CD14-positive monocyte (primary cell): Measurements from ENCODE around the gene CELF4. TPM values are rescaled to one million over a fixed set of nuclear protein-coding genes. Genes with fewer than 3 reads are reported as not detected.

ENCODE experiments used
- DNase-seq, 3 donors: peaks; one replicate each; pipeline ENCODE4 v3.0.0-alpha.2; 2011 to 2022
- H2AFZ ChIP-seq: 2 replicates; pipeline ENCODE4 v1.6.0; 2012; ENCODE audit warnings: mild to moderate bottlenecking, low read depth, low read length, inconsistent platforms; ENCODE audit not compliant: insufficient read depth, poor library complexity, severe bottlenecking
- H3K27ac ChIP-seq, 2 donors: 1 replicate in 1 of 2; 2 replicates in 1 of 2; pipeline ENCODE4 v1.5.1; 2012 to 2013; ENCODE audit warnings: low read length in 2 of 2, control low read depth in 1 of 2, inconsistent platforms in 1 of 2, low read depth in 1 of 2, mild to moderate bottlenecking in 1 of 2
- H3K27me3 ChIP-seq, 2 donors: one replicate each; pipeline versions ENCODE4 v1.6.0 to v1.6.1; 2011 to 2013; ENCODE audit warnings: low read length in 2 of 2; ENCODE audit not compliant: control insufficient read depth in 2 of 2, insufficient read depth in 2 of 2
- H3K36me3 ChIP-seq, 2 donors: replicated peaks in 1 of 2; 1 replicate in 1 of 2; 2 replicates in 1 of 2; pipeline versions ENCODE4 v1.5.1 to v1.6.1; 2012 to 2013; ENCODE audit warnings: low read length in 2 of 2, control low read depth in 1 of 2, inconsistent platforms in 1 of 2, mild to moderate bottlenecking in 1 of 2; ENCODE audit not compliant: insufficient read depth in 2 of 2, control insufficient read depth in 1 of 2
- H3K4me1 ChIP-seq, 2 donors: 1 replicate in 1 of 2; 2 replicates in 1 of 2; pipeline versions ENCODE4 v1.5.1 to v1.6.1; 2012 to 2013; ENCODE audit warnings: low read length in 2 of 2, control low read depth in 1 of 2, inconsistent platforms in 1 of 2, mild to moderate bottlenecking in 1 of 2, moderate library complexity in 1 of 2; ENCODE audit not compliant: insufficient read depth in 2 of 2, control insufficient read depth in 1 of 2
- H3K4me2 ChIP-seq: replicated peaks from 2 replicates; pipeline ENCODE3; 2012; ENCODE audit warnings: low read length, moderate library complexity, mild to moderate bottlenecking; ENCODE audit not compliant: poor library complexity, severe bottlenecking; ENCODE audit errors: extremely low read depth
- H3K4me3 ChIP-seq, 3 experiments: fragments of 200-600 bp in 1 of 3; sonication (generic) in 1 of 3; replicated peaks in 1 of 3; 1 replicate in 2 of 3; 2 replicates in 1 of 3; pipeline ENCODE4 v1.5.1; 2011 to 2013; ENCODE audit warnings: low read length in 3 of 3, mild to moderate bottlenecking in 3 of 3, control low read depth in 2 of 3, low read depth in 2 of 3, inconsistent platforms in 1 of 3, moderate library complexity in 1 of 3
- H3K79me2 ChIP-seq: 2 replicates; pipeline ENCODE4 v1.6.0; 2012; ENCODE audit warnings: mild to moderate bottlenecking, control low read depth, inconsistent platforms, low read length, moderate library complexity; ENCODE audit not compliant: insufficient read depth
- H3K9ac ChIP-seq: 2 replicates; pipeline ENCODE4 v1.6.0; 2017; ENCODE audit warnings: low read length, mild to moderate bottlenecking; ENCODE audit not compliant: insufficient read depth, poor library complexity, severe bottlenecking
- H3K9me3 ChIP-seq, 2 donors: replicated peaks in 1 of 2; 1 replicate in 1 of 2; 2 replicates in 1 of 2; pipeline versions ENCODE4 v1.5.1 to v1.6.1; 2012 to 2013; ENCODE audit warnings: low read length in 2 of 2, control low read depth in 1 of 2; ENCODE audit not compliant: control insufficient read depth in 1 of 2, insufficient read depth in 1 of 2
- H4K20me1 ChIP-seq: 2 replicates; pipeline ENCODE4 v1.6.0; 2012; ENCODE audit warnings: mild to moderate bottlenecking, low read length, control low read depth, moderate library complexity; ENCODE audit not compliant: insufficient read depth
- H3K27ac Mint-ChIP-seq, 7 donors: one replicate each; pipeline ENCODE4 v1.8.0; 2020; ENCODE audit warnings: mild to moderate bottlenecking in 7 of 7, mixed read lengths in 7 of 7, moderate library complexity in 6 of 7, inconsistent platforms in 2 of 7
- H3K27me3 Mint-ChIP-seq, 3 donors: one replicate each; pipeline ENCODE4 v1.8.0; 2021 to 2022; ENCODE audit warnings: low read depth in 3 of 3, mild to moderate bottlenecking in 3 of 3, mixed read lengths in 3 of 3, moderate library complexity in 3 of 3, inconsistent platforms in 1 of 3
- H3K36me3 Mint-ChIP-seq, 2 donors: one replicate each; pipeline ENCODE4 v1.8.0; 2020; ENCODE audit warnings: mixed read lengths in 2 of 2, inconsistent platforms in 1 of 2, mild to moderate bottlenecking in 1 of 2
- H3K4me1 Mint-ChIP-seq: one replicate; pipeline ENCODE4 v1.8.0; 2020; ENCODE audit warnings: mild to moderate bottlenecking, mixed read lengths
- H3K4me3 Mint-ChIP-seq, 2 donors: one replicate each; pipeline ENCODE4 v1.8.0; 2020; ENCODE audit warnings: mild to moderate bottlenecking in 2 of 2, mixed read lengths in 2 of 2, moderate library complexity in 1 of 2
- H3K9me3 Mint-ChIP-seq, 7 donors: one replicate each; pipeline ENCODE4 v1.8.0; 2020 to 2022; ENCODE audit warnings: mixed read lengths in 7 of 7, mild to moderate bottlenecking in 6 of 7, moderate library complexity in 6 of 7, inconsistent platforms in 2 of 7
- CTCF ChIP-seq: fragments of 200-600 bp; IDR thresholded peaks from one replicate; pipeline ENCODE4 v1.8.0; 2022; ENCODE audit warnings: antibody characterized with exemption, mild to moderate bottlenecking
- whole genome bisulfite sequencing: methylation state at CpG from one replicate; pipeline ENCODE4 v1.1.5; 2013; ENCODE audit warnings: missing lambda C conversion rate; ENCODE audit not compliant: insufficient coverage; 5-methylcytosine and 5-hydroxymethylcytosine counted together
- intact Hi-C, 2 donors: fragments of 100-400 bp; cut with micrococcal nuclease; formaldehyde crosslinking; loops; one replicate each; pipeline versions ENCODE4 v1.15.0 to v1.15.1; 2023
- polyA plus RNA-seq, 3 donors: library from polyadenylated mRNA; depleted of rRNA in 1 of 3; unstranded in 2 of 3; stranded (reverse) in 1 of 3; fragments of 300-500 nt in 2 of 3; fragments of >200 nt in 1 of 3; fragmentation: Illumina TruSeq in 2 of 3; gene quantifications; 1 replicate in 2 of 3; 2 replicates in 1 of 3; pipeline ENCODE4 v1.2.3, GENCODE V29; 2012 to 2021

The CELF4 gene
- polyA plus RNA-seq, 3 donors: not detected

DNA sequence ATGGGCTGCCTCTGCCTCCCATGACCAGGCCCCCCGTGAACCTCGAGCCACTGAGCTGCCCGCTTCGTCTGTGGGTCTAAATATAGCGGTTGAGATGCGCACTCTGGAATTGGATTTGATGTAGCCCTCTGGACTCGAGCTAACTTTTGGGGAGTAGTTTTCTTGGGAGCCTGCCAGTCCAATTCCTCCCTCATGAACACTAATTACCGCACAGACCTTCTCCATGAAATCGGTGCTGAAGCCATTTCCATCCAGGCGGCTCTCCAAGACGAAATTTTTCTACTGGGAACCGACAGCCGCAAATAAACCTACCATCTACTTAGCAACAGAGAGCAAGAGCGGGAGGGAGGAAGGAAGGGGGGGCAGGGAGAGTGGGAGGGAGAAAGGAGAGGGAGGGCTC lies 63.6 kb downstream of the CELF4 start:
- H3K27ac ChIP-seq: no peak overlapping the region
- Mint-ChIP-seq H3K4me3 (no peak overlapping the region), H3K9me3 (peaks cover 0 to 1% (median 0%) of the 10 kb centered on the region in 7 donors), H3K27me3 (peaks cover 0 to 7% (median 2%) of the 10 kb centered on the region in 3 donors), H3K27ac (no peak overlapping the region), H3K4me1 (no peaks in the 10 kb centered on the region), H3K36me3 (no peaks in the 10 kb centered on the region)
- 100% methylated on average over 4 of the region's 14 CpGs for WGBS
- intact Hi-C loops: no loop called here
- no peaks in the 10 kb centered on the region for H3K4me1 ChIP-seq
- no peaks in the 10 kb centered on the region for H4K20me1 ChIP-seq
- no peak overlapping the region for H3K4me2 ChIP-seq
- no peak overlapping the region for H3K9ac ChIP-seq
- H2AFZ ChIP-seq: no peak overlapping the region
- H3K27me3 ChIP-seq: no peaks in the 10 kb centered on the region
- no peak for DNase-seq
- no peaks in the 10 kb centered on the region for H3K36me3 ChIP-seq
- no peaks in the 10 kb centered on the region for H3K79me2 ChIP-seq
- no peaks in the 10 kb centered on the region for H3K9me3 ChIP-seq
- TF ChIP-seq CTCF: no peak
- H3K4me3 ChIP-seq: no peak overlapping the region

DNA sequence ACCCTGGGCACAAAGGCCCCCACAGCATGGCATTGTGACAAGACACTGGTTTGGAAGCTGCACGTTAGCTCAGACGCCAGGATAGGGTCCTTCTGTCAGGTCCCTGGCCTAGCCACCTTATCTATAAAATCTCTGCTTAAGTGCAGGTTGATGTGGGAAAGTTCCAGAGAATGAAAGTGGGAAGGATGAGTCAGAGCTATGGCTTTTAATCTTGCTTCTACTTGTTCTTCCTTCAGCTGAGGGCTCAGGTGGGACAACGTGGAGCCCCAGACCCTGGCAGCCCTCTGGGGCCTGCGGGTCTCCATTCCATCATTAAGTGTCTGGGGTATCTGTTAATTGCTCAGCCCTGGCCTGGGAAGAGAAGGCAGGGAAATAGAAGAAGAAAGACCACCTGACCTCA lies 64.5 kb downstream of the CELF4 start:
- no peaks in the 10 kb centered on the region for H4K20me1 ChIP-seq
- no peak overlapping the region for H3K4me3 ChIP-seq
- no peaks in the 10 kb centered on the region for H3K4me1 ChIP-seq
- peaks cover 0 to 8% (median 2%) of the 10 kb centered on the region in 3 donors for H3K27me3 Mint-ChIP-seq
- no peak for DNase-seq
- no peak for TF ChIP-seq CTCF
- no peaks in the 10 kb centered on the region for H3K36me3 ChIP-seq
- no peaks in the 10 kb centered on the region for H3K36me3 Mint-ChIP-seq
- no peaks in the 10 kb centered on the region for H3K27me3 ChIP-seq
- peaks cover 0 to 1% (median 0%) of the 10 kb centered on the region in 7 donors for H3K9me3 Mint-ChIP-seq
- no peak overlapping the region for H2AFZ ChIP-seq
- H3K27ac ChIP-seq: no peak overlapping the region
- no peak overlapping the region for H3K27ac Mint-ChIP-seq
- intact Hi-C loops: no loop called here
- no peak overlapping the region for H3K4me2 ChIP-seq
- no peaks in the 10 kb centered on the region for H3K9me3 ChIP-seq
- no peaks in the 10 kb centered on the region for H3K4me1 Mint-ChIP-seq
- no peak overlapping the region for H3K4me3 Mint-ChIP-seq
- H3K79me2 ChIP-seq: no peaks in the 10 kb centered on the region
- no peak overlapping the region for H3K9ac ChIP-seq
- WGBS: 100% methylated on average over 1 of the region's 4 CpGs
